GM10266 (cell line): ENCODE results near the gene MBNL1.
A peak's percentile ranks its signal among the peaks of the same experiment; 100 is the strongest.

Experiments used
- DNase-seq: peaks from one replicate; pipeline ENCODE4 v3.0.0; 2012; ENCODE audit errors: extremely low spot score
- TF ChIP-seq, protein P1 (sequence below): IDR thresholded peaks from 2 replicates; pipeline ENCODE4 v1.5.1; 2012; ENCODE audit warnings: mild to moderate bottlenecking, low read depth; ENCODE audit not compliant: control insufficient read depth, insufficient read depth; ENCODE audit errors: missing control alignments

MBNL1 gene

GRCh38 chr3:152349392-152349791 lies 80.7 kb downstream of the MBNL1 start:
- no peak for DNase-seq
- TF ChIP-seq, protein P1, sequence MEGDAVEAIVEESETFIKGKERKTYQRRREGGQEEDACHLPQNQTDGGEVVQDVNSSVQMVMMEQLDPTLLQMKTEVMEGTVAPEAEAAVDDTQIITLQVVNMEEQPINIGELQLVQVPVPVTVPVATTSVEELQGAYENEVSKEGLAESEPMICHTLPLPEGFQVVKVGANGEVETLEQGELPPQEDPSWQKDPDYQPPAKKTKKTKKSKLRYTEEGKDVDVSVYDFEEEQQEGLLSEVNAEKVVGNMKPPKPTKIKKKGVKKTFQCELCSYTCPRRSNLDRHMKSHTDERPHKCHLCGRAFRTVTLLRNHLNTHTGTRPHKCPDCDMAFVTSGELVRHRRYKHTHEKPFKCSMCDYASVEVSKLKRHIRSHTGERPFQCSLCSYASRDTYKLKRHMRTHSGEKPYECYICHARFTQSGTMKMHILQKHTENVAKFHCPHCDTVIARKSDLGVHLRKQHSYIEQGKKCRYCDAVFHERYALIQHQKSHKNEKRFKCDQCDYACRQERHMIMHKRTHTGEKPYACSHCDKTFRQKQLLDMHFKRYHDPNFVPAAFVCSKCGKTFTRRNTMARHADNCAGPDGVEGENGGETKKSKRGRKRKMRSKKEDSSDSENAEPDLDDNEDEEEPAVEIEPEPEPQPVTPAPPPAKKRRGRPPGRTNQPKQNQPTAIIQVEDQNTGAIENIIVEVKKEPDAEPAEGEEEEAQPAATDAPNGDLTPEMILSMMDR: no peak

DNA sequence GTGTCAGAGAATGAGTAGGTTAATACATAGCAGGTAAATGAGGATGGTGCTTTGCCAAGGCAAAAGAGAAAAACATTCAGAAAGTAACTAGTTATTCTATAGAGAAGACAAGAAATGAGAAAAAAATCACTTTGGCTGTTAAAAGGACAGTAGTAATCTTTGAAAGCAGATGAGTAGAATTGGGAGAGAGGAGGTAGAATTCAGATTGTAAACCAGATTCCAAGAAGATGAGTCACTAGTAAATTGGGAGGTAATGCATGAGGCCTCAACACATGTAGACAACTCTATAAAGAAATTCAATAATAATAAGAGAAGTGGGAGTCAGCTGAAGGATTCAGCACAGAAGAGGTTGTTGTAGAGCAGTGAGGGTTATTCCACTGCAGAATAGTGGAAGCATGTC lies 81.4 kb downstream of the MBNL1 start:
- TF ChIP-seq, protein P1: no peak

GRCh38 chr3:152350776-152351175 lies 82.0 kb downstream of the MBNL1 start:
- no peak for DNase-seq
- TF ChIP-seq, protein P1: no peak

More for the DNA sequence above, 81.4 kb downstream of the MBNL1 start:
- DNase-seq: no peak

- no peak for DNase-seq
- TF ChIP-seq, protein P1: no peak
These were observed 83.8 kb downstream of the MBNL1 start for GRCh38 chr3:152352554-152352953.

GRCh38 chr3:152353578-152353977 lies 84.8 kb downstream of the MBNL1 start:
- no peak for DNase-seq
- TF ChIP-seq, protein P1: no peak

GRCh38 chr3:152355744-152356665 lies 87.3 kb downstream of the MBNL1 start:
- no peak for DNase-seq
- TF ChIP-seq, protein P1: no peak

DNA sequence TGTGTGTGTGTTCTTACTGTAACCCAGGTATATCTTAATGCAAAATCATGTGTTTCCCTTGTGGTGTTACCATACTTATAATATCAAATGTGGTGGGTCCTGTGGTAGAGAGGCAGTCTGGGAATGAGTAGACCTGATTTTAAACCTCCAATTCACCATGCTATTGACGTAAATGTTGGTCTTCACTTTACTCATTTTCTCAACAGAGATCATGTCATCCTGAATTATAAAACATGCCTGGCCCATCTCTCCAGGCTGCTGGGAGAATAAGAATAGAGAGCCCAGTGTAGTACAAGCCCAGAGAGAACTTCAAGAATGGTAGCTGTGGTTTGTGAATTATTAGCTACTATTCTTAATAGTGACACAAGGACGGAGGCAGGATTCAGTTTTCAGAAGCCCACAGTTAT lies 88.1 kb downstream of the MBNL1 start:
- TF ChIP-seq, protein P1: no peak
- peak; percentile 15 for DNase-seq
